GM10266 (cell line): Measurements from ENCODE around the gene ANKMY1.

Source experiments
- DNase-seq: peaks from one replicate; pipeline ENCODE4 v3.0.0; 2012; ENCODE audit errors: extremely low spot score
- TF ChIP-seq, protein P1 (sequence below): IDR thresholded peaks from 2 replicates; pipeline ENCODE4 v1.5.1; 2012; ENCODE audit warnings: mild to moderate bottlenecking, low read depth; ENCODE audit not compliant: control insufficient read depth, insufficient read depth; ENCODE audit errors: missing control alignments

The ANKMY1 gene

DNA sequence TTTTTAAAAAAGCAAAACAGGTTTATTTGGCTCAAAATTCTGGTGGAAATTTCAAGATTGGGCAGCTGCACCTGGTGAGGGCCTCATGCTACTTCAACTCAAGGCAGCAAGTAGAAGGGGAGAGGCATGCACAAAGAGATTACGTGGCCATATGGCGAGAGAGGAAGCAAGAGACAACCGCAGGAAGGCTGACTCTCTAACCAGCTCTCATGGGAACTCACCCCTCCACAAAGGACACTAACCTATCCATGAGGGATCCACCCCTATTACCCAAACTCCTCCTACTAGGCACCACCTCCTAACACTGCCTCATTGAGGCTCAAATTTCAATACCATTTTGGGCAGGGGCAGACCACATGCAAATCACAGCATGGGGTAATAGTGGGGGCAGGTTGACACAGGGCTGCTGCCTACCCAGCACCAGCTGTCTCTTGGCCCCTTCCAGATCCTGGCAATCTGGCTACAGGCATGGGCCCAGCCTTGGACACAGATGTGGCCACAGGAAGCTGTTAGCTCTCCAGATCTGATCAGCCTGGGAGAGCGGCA lies 26.8 kb upstream of the ANKMY1 start:
- TF ChIP-seq, protein P1, sequence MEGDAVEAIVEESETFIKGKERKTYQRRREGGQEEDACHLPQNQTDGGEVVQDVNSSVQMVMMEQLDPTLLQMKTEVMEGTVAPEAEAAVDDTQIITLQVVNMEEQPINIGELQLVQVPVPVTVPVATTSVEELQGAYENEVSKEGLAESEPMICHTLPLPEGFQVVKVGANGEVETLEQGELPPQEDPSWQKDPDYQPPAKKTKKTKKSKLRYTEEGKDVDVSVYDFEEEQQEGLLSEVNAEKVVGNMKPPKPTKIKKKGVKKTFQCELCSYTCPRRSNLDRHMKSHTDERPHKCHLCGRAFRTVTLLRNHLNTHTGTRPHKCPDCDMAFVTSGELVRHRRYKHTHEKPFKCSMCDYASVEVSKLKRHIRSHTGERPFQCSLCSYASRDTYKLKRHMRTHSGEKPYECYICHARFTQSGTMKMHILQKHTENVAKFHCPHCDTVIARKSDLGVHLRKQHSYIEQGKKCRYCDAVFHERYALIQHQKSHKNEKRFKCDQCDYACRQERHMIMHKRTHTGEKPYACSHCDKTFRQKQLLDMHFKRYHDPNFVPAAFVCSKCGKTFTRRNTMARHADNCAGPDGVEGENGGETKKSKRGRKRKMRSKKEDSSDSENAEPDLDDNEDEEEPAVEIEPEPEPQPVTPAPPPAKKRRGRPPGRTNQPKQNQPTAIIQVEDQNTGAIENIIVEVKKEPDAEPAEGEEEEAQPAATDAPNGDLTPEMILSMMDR = no peak
- DNase-seq = peak; percentile 84

GRCh38 chr2:240583774-240584173 lies 26.0 kb upstream of the ANKMY1 start:
- TF ChIP-seq, protein P1 = no peak
- DNase-seq = no peak

DNA sequence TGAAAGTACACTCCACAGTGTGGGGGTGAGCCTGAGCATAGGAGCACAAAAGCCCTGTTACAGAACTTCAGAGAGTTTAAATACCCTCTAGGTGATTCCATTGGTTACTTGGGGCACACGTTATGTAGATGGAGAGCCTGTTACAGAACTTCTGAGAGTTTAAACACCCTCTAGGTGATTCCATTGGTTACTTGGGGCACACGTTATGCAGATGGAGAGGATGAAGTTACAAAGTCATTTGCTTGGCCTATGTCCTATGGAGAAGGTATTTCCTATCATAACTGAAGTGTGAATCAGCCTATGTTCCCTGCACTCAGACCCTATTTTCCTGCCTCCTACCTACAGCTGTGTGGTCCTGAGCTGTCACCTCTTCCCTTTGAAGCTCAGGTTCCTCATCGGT lies 25.0 kb upstream of the ANKMY1 start:
- no peak for DNase-seq

GRCh38 chr2:240581811-240582210 lies 24.0 kb upstream of the ANKMY1 start:
- no peak for DNase-seq
- TF ChIP-seq, protein P1 = no peak

More for the DNA sequence above, 25.0 kb upstream of the ANKMY1 start:
- TF ChIP-seq, protein P1 = no peak

- DNase-seq = no peak
- TF ChIP-seq, protein P1 = peak; percentile 53
These were observed 22.2 kb upstream of the ANKMY1 start for GRCh38 chr2:240579771-240580614.

- no peak for DNase-seq
- TF ChIP-seq, protein P1 = no peak
These were observed 21.4 kb upstream of the ANKMY1 start for GRCh38 chr2:240579071-240579762.
